Panc1 (cell line): ENCODE results near the gene SIKE1. TPM values are rescaled to one million over a fixed set of nuclear protein-coding genes. Genes with fewer than 3 reads are reported as not detected.
"Not testable (repeated sequence)": the region's sequence is repeated elsewhere in the genome, so short reads cannot be mapped to it uniquely, and the experiment has no call there.

Source experiments
- ATAC-seq: fragments of 200-7000 bp; cut with Tn5 transposase; 2 replicates; pipeline ENCODE4 v1.9.1; 2020; ENCODE audit warnings: mild to moderate bottlenecking, moderate library complexity
- BruUV-seq: library from RNA; stranded (reverse); fragments of 400-500 nt; replicated peaks from 2 replicates; lab custom pipeline; 2021; lab: Mats Ljungman, UMichigan
- CTCF ChIA-PET: fragments of 300-600 bp; sonication (Branson Sonifier 250); formaldehyde crosslinking; loops from one replicate; lab custom pipeline; 2022; ENCODE audit warnings: antibody characterized with exemption; lab: Charles Lee
- POLR2A ChIA-PET: fragments of 300-600 bp; sonication (Branson Sonifier 250); formaldehyde crosslinking; loops from one replicate; lab custom pipeline; 2022; ENCODE audit warnings: antibody characterized with exemption; lab: Charles Lee
- DNase-seq: peaks from one replicate; pipeline ENCODE4 v3.0.0-alpha.2; 2010; ENCODE audit warnings: low read depth, low spot score
- H3K27ac ChIP-seq: 2 replicates; pipeline ENCODE4 v1.5.1; 2011; ENCODE audit warnings: mild to moderate bottlenecking, low read length, inconsistent platforms
- H3K27me3 ChIP-seq: fragments of 200-500 bp; sonication (Bioruptor generic); 2 replicates; pipeline ENCODE4 v1.6.0; 2014; ENCODE audit warnings: low read length, inconsistent platforms; ENCODE audit not compliant: control insufficient read depth, insufficient read depth
- H3K36me3 ChIP-seq: fragments of 200-500 bp; sonication (Bioruptor generic); 2 replicates; pipeline ENCODE4 v1.5.1; 2014; ENCODE audit warnings: inconsistent platforms, mild to moderate bottlenecking, low read length, moderate library complexity; ENCODE audit not compliant: control insufficient read depth, insufficient read depth
- H3K4me1 ChIP-seq: 2 replicates; pipeline ENCODE4 v1.5.1; 2011; ENCODE audit warnings: inconsistent platforms, mild to moderate bottlenecking, low read length, moderate library complexity; ENCODE audit not compliant: control insufficient read depth, insufficient read depth
- H3K4me3 ChIP-seq, 2 experiments: 2 replicates each; pipeline ENCODE4 v1.5.1; 2011 to 2012; ENCODE audit warnings: low read depth in 2 of 2, low read length in 2 of 2, mild to moderate bottlenecking in 2 of 2, inconsistent platforms in 1 of 2, moderate library complexity in 1 of 2
- H3K9me3 ChIP-seq: fragments of 200-500 bp; sonication (Bioruptor generic); 2 replicates; pipeline ENCODE4 v1.5.1; 2014; ENCODE audit warnings: low read depth, mild to moderate bottlenecking, inconsistent platforms, low read length, moderate library complexity; ENCODE audit not compliant: control insufficient read depth, insufficient read depth
- POLR2AphosphoS5 ChIP-seq: IDR thresholded peaks from 2 replicates; pipeline ENCODE4 v1.6.1; 2012; ENCODE audit warnings: mild to moderate bottlenecking, low read depth, low read length, moderate library complexity
- SIN3A ChIP-seq: IDR thresholded peaks from 2 replicates; pipeline ENCODE4 v1.6.1; 2012; ENCODE audit warnings: low read depth, mild to moderate bottlenecking, low read length, moderate library complexity, borderline replicate concordance; ENCODE audit not compliant: insufficient read depth
- TCF7L2 ChIP-seq: IDR thresholded peaks from 2 replicates; pipeline ENCODE4 v1.6.1; 2011; ENCODE audit warnings: mild to moderate bottlenecking, low read depth, low read length, inconsistent platforms
- in situ Hi-C: cut with HindIII; loops from 2 replicates; pipeline ENCODE4 v1.10.0; 2016; ENCODE audit warnings: low sequenced_read_pairs, low pct_unique_long_range_greater_than_20kb
- intact Hi-C: fragments of 100-400 bp; cut with micrococcal nuclease; formaldehyde crosslinking; loops from one replicate; pipeline ENCODE4 v1.10.0; 2022; ENCODE audit not compliant: unreplicated experiment
- total RNA-seq: library from RNA; stranded (reverse); gene quantifications from one replicate; pipeline ENCODE4 v1.2.1, GENCODE V29; 2021; ENCODE audit not compliant: unreplicated experiment
- TF ChIP-seq, protein P1 (sequence below), 2 experiments: IDR thresholded peaks; 2 replicates each; pipeline ENCODE4 v1.6.1; 2011 to 2012; ENCODE audit warnings: low read depth in 2 of 2, control low read depth in 1 of 2, low read length in 1 of 2, mild to moderate bottlenecking in 1 of 2, moderate library complexity in 1 of 2; ENCODE audit not compliant: insufficient read depth in 1 of 2
- TF ChIP-seq, protein P2 (sequence below): fragments of 450-650 bp; IDR thresholded peaks from 2 replicates; pipeline ENCODE4 v1.5.1; 2017; ENCODE audit warnings: mild to moderate bottlenecking

The SIKE1 gene
- total RNA-seq, 1 experiment from 2014 or later: 29.7 TPM

GRCh38 chr1:114782476-114782875, 2.0 kb upstream of the SIKE1 start:
- no peak for ATAC-seq

GRCh38 chr1:114779722-114780121, 763 bp downstream of the SIKE1 start:
- BruUV-seq: no TSS peak
- in situ Hi-C loops: no loop called here
- Histone ChIP-seq H3K9me3 (no peaks in the 10 kb centered on the region), H3K4me3 (peak overlapping the region; percentile 91 to 98), H3K4me1 (peaks cover 6% of the 10 kb centered on the region; the same call in 1 of the 2 replicates), H3K36me3 (peaks cover 7% of the 10 kb centered on the region), H3K27ac (peak overlapping the region; percentile 88), H3K27me3 (no peaks in the 10 kb centered on the region; the same call in 1 of the 2 replicates)
- CTCF ChIA-PET: interaction anchor here (0.5 kb wide), 1 partner anchor 533 kb away, joined by 3 read pairs; no protein-coding TSS in a partner anchor
- TF ChIP-seq TCF7L2 (no peak), SIN3A (no peak), POLR2AphosphoS5 (no peak)
- TF ChIP-seq, protein P1, sequence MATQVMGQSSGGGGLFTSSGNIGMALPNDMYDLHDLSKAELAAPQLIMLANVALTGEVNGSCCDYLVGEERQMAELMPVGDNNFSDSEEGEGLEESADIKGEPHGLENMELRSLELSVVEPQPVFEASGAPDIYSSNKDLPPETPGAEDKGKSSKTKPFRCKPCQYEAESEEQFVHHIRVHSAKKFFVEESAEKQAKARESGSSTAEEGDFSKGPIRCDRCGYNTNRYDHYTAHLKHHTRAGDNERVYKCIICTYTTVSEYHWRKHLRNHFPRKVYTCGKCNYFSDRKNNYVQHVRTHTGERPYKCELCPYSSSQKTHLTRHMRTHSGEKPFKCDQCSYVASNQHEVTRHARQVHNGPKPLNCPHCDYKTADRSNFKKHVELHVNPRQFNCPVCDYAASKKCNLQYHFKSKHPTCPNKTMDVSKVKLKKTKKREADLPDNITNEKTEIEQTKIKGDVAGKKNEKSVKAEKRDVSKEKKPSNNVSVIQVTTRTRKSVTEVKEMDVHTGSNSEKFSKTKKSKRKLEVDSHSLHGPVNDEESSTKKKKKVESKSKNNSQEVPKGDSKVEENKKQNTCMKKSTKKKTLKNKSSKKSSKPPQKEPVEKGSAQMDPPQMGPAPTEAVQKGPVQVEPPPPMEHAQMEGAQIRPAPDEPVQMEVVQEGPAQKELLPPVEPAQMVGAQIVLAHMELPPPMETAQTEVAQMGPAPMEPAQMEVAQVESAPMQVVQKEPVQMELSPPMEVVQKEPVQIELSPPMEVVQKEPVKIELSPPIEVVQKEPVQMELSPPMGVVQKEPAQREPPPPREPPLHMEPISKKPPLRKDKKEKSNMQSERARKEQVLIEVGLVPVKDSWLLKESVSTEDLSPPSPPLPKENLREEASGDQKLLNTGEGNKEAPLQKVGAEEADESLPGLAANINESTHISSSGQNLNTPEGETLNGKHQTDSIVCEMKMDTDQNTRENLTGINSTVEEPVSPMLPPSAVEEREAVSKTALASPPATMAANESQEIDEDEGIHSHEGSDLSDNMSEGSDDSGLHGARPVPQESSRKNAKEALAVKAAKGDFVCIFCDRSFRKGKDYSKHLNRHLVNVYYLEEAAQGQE (IDR thresholded peaks at IDR 0.05; ENCODE audit: insufficient read depth in 1 of 2, low read depth in 2 of 2, low read length in 1 of 2): no peak
- TF ChIP-seq, protein P2, sequence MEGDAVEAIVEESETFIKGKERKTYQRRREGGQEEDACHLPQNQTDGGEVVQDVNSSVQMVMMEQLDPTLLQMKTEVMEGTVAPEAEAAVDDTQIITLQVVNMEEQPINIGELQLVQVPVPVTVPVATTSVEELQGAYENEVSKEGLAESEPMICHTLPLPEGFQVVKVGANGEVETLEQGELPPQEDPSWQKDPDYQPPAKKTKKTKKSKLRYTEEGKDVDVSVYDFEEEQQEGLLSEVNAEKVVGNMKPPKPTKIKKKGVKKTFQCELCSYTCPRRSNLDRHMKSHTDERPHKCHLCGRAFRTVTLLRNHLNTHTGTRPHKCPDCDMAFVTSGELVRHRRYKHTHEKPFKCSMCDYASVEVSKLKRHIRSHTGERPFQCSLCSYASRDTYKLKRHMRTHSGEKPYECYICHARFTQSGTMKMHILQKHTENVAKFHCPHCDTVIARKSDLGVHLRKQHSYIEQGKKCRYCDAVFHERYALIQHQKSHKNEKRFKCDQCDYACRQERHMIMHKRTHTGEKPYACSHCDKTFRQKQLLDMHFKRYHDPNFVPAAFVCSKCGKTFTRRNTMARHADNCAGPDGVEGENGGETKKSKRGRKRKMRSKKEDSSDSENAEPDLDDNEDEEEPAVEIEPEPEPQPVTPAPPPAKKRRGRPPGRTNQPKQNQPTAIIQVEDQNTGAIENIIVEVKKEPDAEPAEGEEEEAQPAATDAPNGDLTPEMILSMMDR: no peak
- intact Hi-C loops: no loop called here
- ATAC-seq (no peak), DNase-seq (no peak)
- POLR2A ChIA-PET: no interaction called here

More at GRCh38 chr1:114782476-114782875, 2.0 kb upstream of the SIKE1 start:
- no TSS peak for BruUV-seq
- CTCF ChIA-PET: no interaction called here
- intact Hi-C loops (no loop called here), in situ Hi-C loops (no loop called here)
- Histone ChIP-seq H3K27ac (no peak overlapping the region), H3K4me3 (no peak overlapping the region), H3K36me3 (peaks cover 6% of the 10 kb centered on the region), H3K9me3 (no peaks in the 10 kb centered on the region), H3K27me3 (no peaks in the 10 kb centered on the region; the same call in 1 of the 2 replicates), H3K4me1 (peaks cover 6% of the 10 kb centered on the region; the same call in 1 of the 2 replicates)
- TF ChIP-seq TCF7L2 (no peak), SIN3A (no peak), POLR2AphosphoS5 (no peak)
- TF ChIP-seq, protein P1 (IDR thresholded peaks at IDR 0.05; ENCODE audit: insufficient read depth in 1 of 2, low read depth in 2 of 2, low read length in 1 of 2): no peak
- TF ChIP-seq, protein P2: no peak
- DNase-seq: no peak
- POLR2A ChIA-PET: no interaction called here

- H3K36me3 ChIP-seq, CTCF ChIA-PET: not testable (repeated sequence)
These were observed 3.8 kb downstream of the SIKE1 start for GRCh38 chr1:114776726-114777125.

More at GRCh38 chr1:114776726-114777125, 3.8 kb downstream of the SIKE1 start:
- H3K27me3 ChIP-seq, POLR2A ChIA-PET, H3K27ac ChIP-seq, H3K9me3 ChIP-seq, H3K4me3 ChIP-seq, in situ Hi-C loops, ATAC-seq, DNase-seq, BruUV-seq, H3K4me1 ChIP-seq, intact Hi-C loops: not testable (repeated sequence)
